ENCODE results near the gene RADX.

DNA sequence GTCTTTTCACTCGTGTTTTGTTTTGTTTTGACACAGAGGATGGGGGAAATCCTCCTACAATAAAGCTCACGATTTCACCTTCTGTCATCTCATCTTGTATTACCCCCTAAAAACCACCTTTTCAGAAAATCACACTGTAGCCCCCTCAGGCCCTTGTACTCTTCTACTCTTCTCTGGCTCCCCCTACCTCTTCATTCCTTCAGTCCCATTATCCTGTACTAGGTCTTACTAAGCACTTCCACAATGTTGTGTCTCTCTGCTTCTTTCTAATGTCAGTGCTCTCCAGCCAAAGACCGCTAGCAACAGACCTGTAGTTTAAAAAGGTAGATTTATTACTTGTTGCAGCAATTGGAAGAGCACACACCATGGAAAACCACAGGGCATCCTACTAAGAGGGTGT is 84.7 kb downstream of the RADX start:
- TF ChIP-seq CTCF (IDR thresholded peaks at IDR 0.05; ENCODE audit: low read depth, low read length) (no peak), MYC (IDR thresholded peaks at IDR 0.05; ENCODE audit: low read depth, low read length) (no peak), POLR2A (IDR thresholded peaks at IDR 0.05; ENCODE audit: extremely low read depth, insufficient read length) (no peak)

All from NB4 (cell line).